ENCODE results near the gene DLL3. TPM values are rescaled to one million over a fixed set of nuclear protein-coding genes. Genes with fewer than 3 reads are reported as not detected.
A peak's percentile ranks its signal among the peaks of the same experiment; 100 is the strongest.
"Not testable (repeated sequence)": the region's sequence is repeated elsewhere in the genome, so short reads cannot be mapped to it uniquely, and the experiment has no call there.

DLL3 gene, protein sequence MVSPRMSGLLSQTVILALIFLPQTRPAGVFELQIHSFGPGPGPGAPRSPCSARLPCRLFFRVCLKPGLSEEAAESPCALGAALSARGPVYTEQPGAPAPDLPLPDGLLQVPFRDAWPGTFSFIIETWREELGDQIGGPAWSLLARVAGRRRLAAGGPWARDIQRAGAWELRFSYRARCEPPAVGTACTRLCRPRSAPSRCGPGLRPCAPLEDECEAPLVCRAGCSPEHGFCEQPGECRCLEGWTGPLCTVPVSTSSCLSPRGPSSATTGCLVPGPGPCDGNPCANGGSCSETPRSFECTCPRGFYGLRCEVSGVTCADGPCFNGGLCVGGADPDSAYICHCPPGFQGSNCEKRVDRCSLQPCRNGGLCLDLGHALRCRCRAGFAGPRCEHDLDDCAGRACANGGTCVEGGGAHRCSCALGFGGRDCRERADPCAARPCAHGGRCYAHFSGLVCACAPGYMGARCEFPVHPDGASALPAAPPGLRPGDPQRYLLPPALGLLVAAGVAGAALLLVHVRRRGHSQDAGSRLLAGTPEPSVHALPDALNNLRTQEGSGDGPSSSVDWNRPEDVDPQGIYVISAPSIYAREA
- total RNA-seq, result not detected

DNA sequence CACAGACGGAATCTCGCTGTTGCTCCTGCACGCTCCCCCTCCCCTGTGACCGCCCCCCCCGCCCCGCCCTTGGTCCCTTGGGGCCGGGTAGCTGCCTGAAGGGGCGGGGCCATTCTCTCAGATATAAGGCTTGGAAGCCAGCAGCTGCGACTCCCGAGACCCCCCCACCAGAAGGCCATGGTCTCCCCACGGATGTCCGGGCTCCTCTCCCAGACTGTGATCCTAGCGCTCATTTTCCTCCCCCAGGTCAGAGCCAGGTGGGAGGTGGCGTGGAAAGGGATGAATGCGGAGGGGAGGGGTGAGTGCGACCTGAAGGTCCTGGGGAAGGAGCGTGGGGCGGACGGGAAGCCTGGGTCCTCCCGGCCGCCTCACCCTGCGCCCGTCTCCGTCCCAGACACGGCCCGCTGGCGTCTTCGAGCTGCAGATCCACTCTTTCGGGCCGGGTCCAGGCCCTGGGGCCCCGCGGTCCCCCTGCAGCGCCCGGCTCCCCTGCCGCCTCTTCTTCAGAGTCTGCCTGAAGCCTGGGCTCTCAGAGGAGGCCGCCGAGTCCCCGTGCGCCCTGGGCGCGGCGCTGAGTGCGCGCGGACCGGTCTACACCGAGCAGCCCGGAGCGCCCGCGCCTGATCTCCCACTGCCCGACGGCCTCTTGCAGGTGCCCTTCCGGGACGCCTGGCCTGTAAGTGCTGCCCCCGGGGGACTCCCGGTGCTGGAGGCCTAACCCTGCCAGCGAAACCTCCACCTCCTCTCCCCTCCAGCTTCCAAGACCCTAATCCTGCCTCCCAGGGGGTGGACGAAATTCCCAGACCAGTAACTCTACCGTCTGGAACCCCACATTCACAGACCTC, at the start of gene DLL3:
Gene DLL3 (plus strand): TSS at position 150 of the 845 bp plus-strand sequence. CDS start 28 bp downstream, at position 178.
- H3K27me3 ChIP-seq, result peaks cover 20% of the 10 kb centered on the region
- no peak for DNase-seq
- no peak within 1 kb of the TSS for H3K4me3 ChIP-seq

DNA sequence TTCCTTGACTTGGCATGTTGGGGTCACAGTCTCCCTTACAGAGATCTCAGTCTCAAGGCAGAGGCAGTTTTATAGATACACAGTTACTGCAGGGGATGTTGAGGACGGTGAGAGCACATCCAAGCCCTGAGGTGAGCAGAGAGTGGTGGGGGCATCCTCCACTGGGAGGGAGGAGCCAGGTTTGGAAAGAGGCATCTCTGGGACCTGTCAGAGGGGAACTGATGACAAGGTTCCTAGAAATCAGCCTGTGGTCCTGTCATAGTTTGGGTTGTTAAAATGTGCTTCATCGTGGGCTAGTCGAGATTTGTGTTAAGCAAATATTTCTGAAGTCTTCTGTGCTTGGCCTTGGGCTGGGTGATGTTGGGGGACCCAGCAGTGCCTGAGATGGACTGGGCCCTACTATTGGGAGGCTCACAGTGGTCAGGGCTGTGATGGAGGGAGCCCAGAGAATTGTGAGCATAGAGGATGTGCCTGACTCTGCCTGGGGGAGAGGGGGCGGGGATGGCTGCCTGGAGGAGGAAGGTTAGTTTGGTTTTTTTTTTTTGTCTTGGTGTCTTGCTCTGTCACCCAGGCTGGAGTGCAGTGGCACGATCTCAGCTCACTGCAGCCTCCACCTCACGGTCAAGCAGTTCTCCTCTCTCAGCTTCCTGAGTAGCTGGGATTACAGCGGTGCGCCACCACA, 49.5 kb upstream of the DLL3 start:
- Histone ChIP-seq H3K4me3 (no peak overlapping the region), H3K9ac (ENCODE audit: low read depth in 2 of 2, low read length in 2 of 2) (peak overlapping the region in 1 of 2 donors; percentile 35), H3K9me3 (no peaks in the 10 kb centered on the region), H3K36me3 (peaks cover 6% of the 10 kb centered on the region), H3K4me1 (peaks cover 6% of the 10 kb centered on the region), H3K27me3 (no peaks in the 10 kb centered on the region), H3K27ac (no peak overlapping the region)
- TF ChIP-seq, protein P1, sequence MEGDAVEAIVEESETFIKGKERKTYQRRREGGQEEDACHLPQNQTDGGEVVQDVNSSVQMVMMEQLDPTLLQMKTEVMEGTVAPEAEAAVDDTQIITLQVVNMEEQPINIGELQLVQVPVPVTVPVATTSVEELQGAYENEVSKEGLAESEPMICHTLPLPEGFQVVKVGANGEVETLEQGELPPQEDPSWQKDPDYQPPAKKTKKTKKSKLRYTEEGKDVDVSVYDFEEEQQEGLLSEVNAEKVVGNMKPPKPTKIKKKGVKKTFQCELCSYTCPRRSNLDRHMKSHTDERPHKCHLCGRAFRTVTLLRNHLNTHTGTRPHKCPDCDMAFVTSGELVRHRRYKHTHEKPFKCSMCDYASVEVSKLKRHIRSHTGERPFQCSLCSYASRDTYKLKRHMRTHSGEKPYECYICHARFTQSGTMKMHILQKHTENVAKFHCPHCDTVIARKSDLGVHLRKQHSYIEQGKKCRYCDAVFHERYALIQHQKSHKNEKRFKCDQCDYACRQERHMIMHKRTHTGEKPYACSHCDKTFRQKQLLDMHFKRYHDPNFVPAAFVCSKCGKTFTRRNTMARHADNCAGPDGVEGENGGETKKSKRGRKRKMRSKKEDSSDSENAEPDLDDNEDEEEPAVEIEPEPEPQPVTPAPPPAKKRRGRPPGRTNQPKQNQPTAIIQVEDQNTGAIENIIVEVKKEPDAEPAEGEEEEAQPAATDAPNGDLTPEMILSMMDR (IDR thresholded peaks at IDR 0.05), result no peak
- no peak for DNase-seq
- intact Hi-C loops (cut with DNase I), result loop anchor here (10.0 kb wide), 1 partner anchor 86 kb away; the partner anchor contains the start of gene EID2B

More for the DNA sequence above, at the start of gene DLL3:
- Histone ChIP-seq H3K4me1 (peaks cover 18% of the 10 kb centered on the region), H3K9me3 (no peaks in the 10 kb centered on the region), H3K27ac (no peak within 1 kb of the TSS), H3K9ac (ENCODE audit: low read depth in 2 of 2, low read length in 2 of 2) (peak within 1 kb of the TSS in 1 of 2 donors; percentile 21), H3K36me3 (no peaks in the 10 kb centered on the region)
- TF ChIP-seq, protein P1 (IDR thresholded peaks at IDR 0.05), result no peak
- intact Hi-C loops (cut with DNase I), result loop anchor here (5.0 kb wide), 1 partner anchor 33 kb away; the partner anchor contains the start of gene EID2B

DNA sequence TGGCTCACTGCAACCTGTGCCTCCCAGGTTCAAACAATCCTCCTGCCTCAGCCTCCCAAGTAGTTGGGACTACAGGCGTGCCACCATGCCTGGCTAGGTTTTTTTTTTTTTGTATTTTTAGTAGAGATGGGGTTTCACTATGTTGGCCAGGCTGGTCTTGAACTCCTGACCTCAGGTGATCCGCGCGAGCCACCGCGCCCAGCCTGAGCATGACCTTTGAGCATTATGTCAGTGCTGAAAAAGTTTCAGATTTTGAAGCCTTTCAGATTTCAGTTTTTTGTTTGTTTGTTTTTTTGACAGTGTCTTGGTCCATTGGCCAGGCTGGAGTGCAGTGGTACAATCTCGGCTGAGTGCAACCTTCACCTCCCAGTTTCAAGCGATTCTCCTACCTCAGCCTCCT, 47.5 kb upstream of the DLL3 start:
- H3K27me3 ChIP-seq; H3K4me1 ChIP-seq; DNase-seq; H3K4me3 ChIP-seq; intact Hi-C loops (cut with DNase I); H3K27ac ChIP-seq; H3K36me3 ChIP-seq; H3K9ac ChIP-seq (ENCODE audit: low read depth in 2 of 2, low read length in 2 of 2); H3K9me3 ChIP-seq: not testable (repeated sequence)

DNA sequence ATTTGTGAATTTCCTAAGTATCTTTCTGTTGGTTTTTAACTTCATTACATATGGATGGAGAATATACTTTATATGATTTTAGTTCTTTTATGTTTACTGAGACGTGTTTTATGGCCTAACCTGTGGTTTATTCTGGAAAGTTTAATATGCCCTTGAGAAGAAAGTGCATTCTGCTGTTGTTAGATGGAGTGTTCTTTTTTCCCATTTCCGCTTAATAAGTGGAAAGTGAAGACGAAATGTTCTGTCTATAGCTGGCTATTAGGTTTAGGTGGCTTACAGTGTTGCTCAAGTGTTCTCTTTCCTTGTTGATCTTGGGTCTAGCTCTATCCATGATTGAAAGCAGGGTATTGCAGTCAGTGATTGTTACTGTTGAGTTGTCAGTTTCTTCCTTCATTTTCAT, 35.3 kb upstream of the DLL3 start:
- H3K27me3 ChIP-seq, result no peaks in the 10 kb centered on the region
- H3K27ac ChIP-seq, result no peak overlapping the region
- no peak for DNase-seq
- H3K9ac ChIP-seq (ENCODE audit: low read depth in 2 of 2, low read length in 2 of 2), result no peak overlapping the region
- H3K4me1 ChIP-seq, result no peaks in the 10 kb centered on the region
- no peaks in the 10 kb centered on the region for H3K9me3 ChIP-seq
- TF ChIP-seq, protein P1 (IDR thresholded peaks at IDR 0.05), result no peak
- H3K4me3 ChIP-seq, result no peak overlapping the region
- intact Hi-C loops (cut with DNase I), result no loop called here
- H3K36me3 ChIP-seq, result peaks cover 26% of the 10 kb centered on the region

DNA sequence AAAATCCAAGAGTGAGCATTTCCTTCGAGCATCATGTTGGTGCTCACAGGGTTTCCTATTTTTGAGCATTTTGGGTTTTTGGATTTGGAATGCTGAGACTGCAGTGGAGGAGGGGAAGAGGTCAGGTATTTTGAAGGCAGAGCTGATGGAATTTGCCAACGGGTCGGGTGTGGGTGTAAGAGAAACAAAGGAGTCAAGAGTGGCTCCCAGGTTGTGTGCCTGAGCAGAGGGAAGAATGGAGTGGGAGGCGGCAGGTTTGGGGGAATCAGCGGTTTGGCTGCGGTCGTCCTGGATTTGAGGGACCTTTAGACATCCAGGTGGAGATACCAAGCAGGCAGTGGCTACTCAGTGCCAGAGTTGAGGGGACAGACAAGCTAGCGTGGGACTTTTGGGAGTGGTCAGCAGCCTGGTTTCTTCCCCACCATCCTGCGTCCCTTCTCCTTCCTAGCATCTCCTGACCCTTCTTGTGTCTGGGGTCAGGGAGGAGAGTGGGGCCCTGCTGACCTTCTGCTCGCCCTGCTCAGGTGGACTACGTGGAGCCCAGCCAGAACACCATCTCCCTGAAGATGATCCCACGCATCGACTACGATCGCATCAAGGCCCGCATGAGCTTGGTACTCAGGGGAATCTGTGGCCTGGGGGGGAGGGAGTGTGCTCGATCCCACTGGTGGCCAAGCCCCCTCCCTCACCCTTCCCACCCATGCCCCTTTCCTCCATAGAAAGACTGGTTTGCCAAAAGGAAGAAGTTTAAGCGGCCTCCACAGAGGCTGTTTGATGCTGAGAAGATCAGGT, 32.6 kb upstream of the DLL3 start:
- no peak for DNase-seq
- no peak overlapping the region for H3K27ac ChIP-seq
- no peaks in the 10 kb centered on the region for H3K4me1 ChIP-seq
- H3K4me3 ChIP-seq, result no peak overlapping the region
- intact Hi-C loops (cut with DNase I), result no loop called here
- TF ChIP-seq, protein P1 (IDR thresholded peaks at IDR 0.05), result no peak
- peaks cover 27% of the 10 kb centered on the region for H3K36me3 ChIP-seq
- no peaks in the 10 kb centered on the region for H3K9me3 ChIP-seq
- H3K27me3 ChIP-seq, result no peaks in the 10 kb centered on the region
- H3K9ac ChIP-seq (ENCODE audit: low read depth in 2 of 2, low read length in 2 of 2), result no peak overlapping the region

Data from colonic mucosa (tissue), 4 donors.